C4-2B (cell line): Measurements from ENCODE around the gene TIGIT.

Experiments used
- H3K27ac ChIP-seq: fragments of 450-650 bp; 2 replicates; pipeline ENCODE4 v1.5.1; 2017
- CTCF ChIP-seq: fragments of 450-650 bp; conservative IDR thresholded peaks from 2 replicates; pipeline ENCODE4 v1.5.1; 2017; ENCODE audit warnings: mild to moderate bottlenecking
- ZFX ChIP-seq: fragments of 450-650 bp; IDR thresholded peaks from 2 replicates; pipeline ENCODE4 v1.6.1; 2017

The TIGIT gene

DNA sequence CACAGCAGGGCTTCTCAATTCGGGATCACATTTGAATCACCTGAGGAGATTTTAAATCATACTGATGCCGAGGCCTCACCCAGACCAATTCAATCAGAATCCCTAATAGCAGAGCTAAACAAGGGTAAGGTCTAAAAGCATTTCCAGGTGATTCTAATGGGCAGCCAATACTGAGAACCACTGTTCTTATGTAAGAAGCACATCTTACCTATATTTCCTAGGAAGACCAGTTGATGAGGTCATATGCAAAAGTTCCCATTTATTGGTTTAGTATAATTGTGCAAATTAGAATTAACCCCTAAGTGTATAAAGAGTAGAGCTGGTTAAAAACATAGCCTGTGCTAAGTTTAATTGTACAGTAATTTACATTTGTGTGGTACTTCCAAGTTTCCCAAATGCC is 2.1 kb downstream of the TIGIT start:
- no peak overlapping the region for H3K27ac ChIP-seq
- no peak for TF ChIP-seq CTCF
- TF ChIP-seq ZFX, result no peak

- TF ChIP-seq ZFX, result no peak
- TF ChIP-seq CTCF, result peak; percentile 68
- H3K27ac ChIP-seq, result no peak overlapping the region
Measured at GRCh38 chr3:114299421-114299820, 5.6 kb downstream of the TIGIT start.

DNA sequence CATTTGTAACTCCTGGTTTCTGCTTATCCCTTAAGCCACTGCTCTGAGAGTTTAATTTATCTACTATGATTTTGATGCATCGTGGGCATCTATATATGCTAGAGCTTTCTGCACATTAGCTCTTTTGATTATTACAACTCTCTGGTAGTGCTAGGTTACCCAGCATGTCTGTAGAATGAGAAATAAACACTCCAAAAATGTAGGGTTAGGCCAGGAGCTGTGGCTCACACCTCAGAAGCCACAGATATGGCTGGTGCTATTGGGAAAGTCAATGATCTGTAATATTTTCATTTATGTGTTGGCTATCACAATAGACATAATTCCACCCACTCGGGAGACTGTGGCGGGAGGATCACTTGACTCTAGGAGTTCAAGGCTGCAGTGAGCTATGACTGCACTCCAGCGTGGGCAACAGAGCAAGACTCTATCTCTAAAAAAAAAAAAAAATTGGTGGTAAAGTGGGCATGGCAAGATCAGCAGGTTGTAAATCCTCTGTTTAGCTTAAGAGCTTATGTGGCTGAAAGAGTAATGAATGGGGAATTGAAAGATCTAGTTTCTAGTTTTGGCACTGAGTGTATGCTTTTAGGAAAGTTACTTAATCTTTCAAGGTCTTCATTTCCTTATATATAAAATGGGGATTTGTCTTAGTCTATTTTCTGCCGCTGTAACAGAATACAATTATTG is 6.3 kb downstream of the TIGIT start:
- no peak overlapping the region for H3K27ac ChIP-seq

GRCh38 chr3:114307222-114307830 is 13.5 kb downstream of the TIGIT start:
- TF ChIP-seq CTCF (no peak), ZFX (no peak)
- H3K27ac ChIP-seq, result no peak overlapping the region

More for the DNA sequence above, 6.3 kb downstream of the TIGIT start:
- no peak for TF ChIP-seq CTCF
- no peak for TF ChIP-seq ZFX

DNA sequence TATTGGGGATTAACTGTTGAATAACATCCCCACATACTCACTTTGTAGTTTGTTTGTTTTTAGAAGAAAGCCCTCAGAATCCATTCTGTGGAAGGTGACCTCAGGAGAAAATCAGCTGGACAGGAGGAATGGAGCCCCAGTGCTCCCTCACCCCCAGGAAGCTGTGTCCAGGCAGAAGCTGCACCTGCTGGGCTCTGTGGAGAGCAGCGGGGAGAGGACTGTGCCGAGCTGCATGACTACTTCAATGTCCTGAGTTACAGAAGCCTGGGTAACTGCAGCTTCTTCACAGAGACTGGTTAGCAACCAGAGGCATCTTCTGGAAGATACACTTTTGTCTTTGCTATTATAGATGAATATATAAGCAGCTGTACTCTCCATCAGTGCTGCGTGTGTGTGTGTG is 14.0 kb downstream of the TIGIT start:
- no peak overlapping the region for H3K27ac ChIP-seq
- no peak for TF ChIP-seq CTCF
- no peak for TF ChIP-seq ZFX

DNA sequence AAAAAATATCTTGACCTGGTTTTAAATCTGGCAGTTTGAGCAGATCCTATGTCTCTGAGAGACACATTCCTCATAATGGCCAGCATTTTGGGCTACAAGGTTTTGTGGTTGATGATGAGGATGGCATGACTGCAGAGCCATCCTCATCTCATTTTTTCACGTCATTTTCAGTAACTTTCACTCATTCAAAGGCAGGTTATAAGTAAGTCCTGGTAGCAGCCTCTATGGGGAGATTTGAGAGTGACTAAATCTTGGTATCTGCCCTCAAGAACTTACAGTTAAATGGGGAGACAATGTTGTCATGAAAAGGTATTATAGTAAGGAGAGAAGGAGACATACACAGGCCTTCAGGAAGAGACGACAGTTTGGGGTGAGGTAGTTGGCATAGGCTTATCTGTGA is 14.5 kb downstream of the TIGIT start:
- no peak for TF ChIP-seq CTCF
- no peak for TF ChIP-seq ZFX
- H3K27ac ChIP-seq, result no peak overlapping the region

GRCh38 chr3:114308830-114309229 is 15.0 kb downstream of the TIGIT start:
- TF ChIP-seq CTCF, result no peak
- no peak for TF ChIP-seq ZFX
- no peak overlapping the region for H3K27ac ChIP-seq
